Mucosa of descending colon (tissue), 3 donors: ENCODE data around the gene C14orf132. TPM values are rescaled to one million over a fixed set of nuclear protein-coding genes. Genes with fewer than 3 reads are reported as not detected.

Experiments used
- ATAC-seq: fragments of 200-7000 bp; cut with Tn5 transposase; one replicate; pipeline ENCODE4 v1.9.1; 2020; ENCODE audit warnings: mild to moderate bottlenecking, moderate library complexity
- DNase-seq, 3 donors: peaks; one replicate each; pipeline ENCODE4 v3.0.0-alpha.2; 2020
- H3K36me3 ChIP-seq: fragments of 200-600 bp; one replicate; pipeline ENCODE4 v1.8.0; 2021; ENCODE audit warnings: low read depth, mild to moderate bottlenecking
- H3K4me1 ChIP-seq: fragments of 200-600 bp; one replicate; pipeline ENCODE4 v1.8.0; 2021; ENCODE audit warnings: low read depth, mild to moderate bottlenecking
- H3K4me3 ChIP-seq: fragments of 200-600 bp; one replicate; pipeline ENCODE4 v1.8.0; 2021; ENCODE audit warnings: mild to moderate bottlenecking
- H3K9me3 ChIP-seq: fragments of 200-600 bp; one replicate; pipeline ENCODE4 v1.8.0; 2021; ENCODE audit warnings: mild to moderate bottlenecking
- CTCF ChIP-seq: fragments of 200-600 bp; IDR thresholded peaks from one replicate; pipeline ENCODE4 v1.8.0; 2022; ENCODE audit warnings: antibody characterized with exemption, mild to moderate bottlenecking
- intact Hi-C, 2 donors: fragments of 100-400 bp; cut with DNase I in 1 of 2; cut with micrococcal nuclease in 1 of 2; formaldehyde crosslinking; loops; one replicate each; pipeline versions ENCODE4 v1.11.0 to v1.11.1; 2022; cut with DNase I, micrococcal nuclease
- total RNA-seq, 3 donors: library from RNA; stranded (reverse); fragmentation: NEBNext Ultra II Directional in 2 of 3; extraction: Animal tissue kit (Norgen Biotek cat#: 25700) in 2 of 3; gene quantifications; one replicate each; pipeline versions ENCODE4 v1.2.1 to v1.2.4, GENCODE V29; 2021 to 2023
- donor health status: DM: no; HTN: no; CAD: no; lungs with moderate emphysema.
- donor health status: DM: no; HTN: no; CAD: no.
- donor health status: DM: no; HTN: yes; CAD: no.

Gene C14orf132
- total RNA-seq, 3 donors from 2014 or later: 1.8 to 21.8 (median 4.9) TPM

GRCh38 chr14:96057738-96058137, 18.6 kb downstream of the C14orf132 start:
- no peak for DNase-seq
- no peak for ATAC-seq
- Histone ChIP-seq H3K4me3 (no peak overlapping the region), H3K9me3 (no peaks in the 10 kb centered on the region), H3K4me1 (no peaks in the 10 kb centered on the region), H3K36me3 (no peaks in the 10 kb centered on the region)
- intact Hi-C loops: no loop called here
- TF ChIP-seq CTCF: no peak

GRCh38 chr14:96058576-96059200, 19.5 kb downstream of the C14orf132 start:
- ATAC-seq (no peak), DNase-seq (no peak)
- H3K4me1 ChIP-seq: no peaks in the 10 kb centered on the region
- no peaks in the 10 kb centered on the region for H3K36me3 ChIP-seq
- no peaks in the 10 kb centered on the region for H3K9me3 ChIP-seq
- intact Hi-C loops: no loop called here
- TF ChIP-seq CTCF: no peak
- no peak overlapping the region for H3K4me3 ChIP-seq

GRCh38 chr14:96059519-96060135, 20.5 kb downstream of the C14orf132 start:
- no peaks in the 10 kb centered on the region for H3K4me1 ChIP-seq
- DNase-seq: no peak
- H3K9me3 ChIP-seq: no peaks in the 10 kb centered on the region
- no peaks in the 10 kb centered on the region for H3K36me3 ChIP-seq
- H3K4me3 ChIP-seq: no peak overlapping the region
- intact Hi-C loops: no loop called here
- ATAC-seq: no peak
- TF ChIP-seq CTCF: no peak

- H3K9me3 ChIP-seq: no peaks in the 10 kb centered on the region
- ATAC-seq (no peak), DNase-seq (no peak)
- intact Hi-C loops: no loop called here
- no peaks in the 10 kb centered on the region for H3K4me1 ChIP-seq
- no peak overlapping the region for H3K4me3 ChIP-seq
- H3K36me3 ChIP-seq: no peaks in the 10 kb centered on the region
- TF ChIP-seq CTCF: no peak
Measured at GRCh38 chr14:96060186-96060933, 21.2 kb downstream of the C14orf132 start.

GRCh38 chr14:96062010-96062409, 22.8 kb downstream of the C14orf132 start:
- no peak for TF ChIP-seq CTCF
- Histone ChIP-seq H3K36me3 (no peaks in the 10 kb centered on the region), H3K9me3 (no peaks in the 10 kb centered on the region), H3K4me3 (no peak overlapping the region), H3K4me1 (no peaks in the 10 kb centered on the region)
- intact Hi-C loops: no loop called here
- DNase-seq (no peak), ATAC-seq (no peak)
